GM21529 (cell line): Measurements from ENCODE around the gene DNPH1.

Experiments used
- ATAC-seq: cut with Tn5 transposase; IDR thresholded peaks from one replicate; pipeline ENCODE4 v1.9.1; 2021; ENCODE audit not compliant: unreplicated experiment

DNPH1 gene

DNA sequence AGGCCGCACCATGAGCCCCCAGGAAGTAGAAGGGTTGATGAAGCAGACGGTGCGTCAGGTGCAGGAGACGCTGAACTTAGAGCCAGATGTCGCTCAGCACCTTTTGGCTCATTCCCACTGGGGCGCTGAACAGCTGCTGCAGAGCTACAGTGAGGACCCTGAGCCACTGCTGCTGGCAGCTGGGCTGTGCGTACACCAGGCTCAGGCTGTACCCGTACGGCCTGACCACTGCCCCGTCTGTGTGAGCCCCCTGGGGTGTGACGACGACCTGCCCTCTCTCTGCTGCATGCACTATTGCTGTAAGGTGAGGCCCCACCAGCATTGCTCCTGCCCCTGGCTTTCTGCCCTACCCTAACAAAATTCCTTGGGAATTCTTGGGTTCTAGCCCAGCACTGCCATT, 13.1 kb downstream of the DNPH1 start:
- ATAC-seq, result no peak

- ATAC-seq, result no peak
These were observed 14.2 kb downstream of the DNPH1 start for GRCh38 chr6:43215066-43215465.

DNA sequence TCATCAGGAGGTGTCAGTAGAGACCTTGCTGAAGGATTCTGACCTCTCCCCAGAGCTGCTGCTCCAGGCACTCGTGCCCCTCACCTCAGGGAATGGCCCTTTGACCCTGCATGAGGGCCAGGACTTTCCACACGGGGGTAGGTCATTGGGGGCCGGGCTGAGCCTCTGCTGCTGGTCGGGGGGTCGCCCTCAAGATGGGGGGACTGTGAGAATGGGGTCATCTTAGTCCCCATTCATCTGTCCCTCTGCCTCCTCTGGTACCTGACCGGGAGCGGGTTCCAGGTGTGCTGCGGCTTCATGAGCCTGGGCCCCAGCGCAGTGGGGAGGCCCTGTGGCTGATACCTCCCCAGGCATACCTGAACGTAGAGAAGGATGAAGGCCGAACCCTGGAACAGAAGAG, 15.8 kb downstream of the DNPH1 start:
- no peak for ATAC-seq

- ATAC-seq, result no peak
These were observed 17.3 kb downstream of the DNPH1 start for GRCh38 chr6:43211955-43212354.

DNA sequence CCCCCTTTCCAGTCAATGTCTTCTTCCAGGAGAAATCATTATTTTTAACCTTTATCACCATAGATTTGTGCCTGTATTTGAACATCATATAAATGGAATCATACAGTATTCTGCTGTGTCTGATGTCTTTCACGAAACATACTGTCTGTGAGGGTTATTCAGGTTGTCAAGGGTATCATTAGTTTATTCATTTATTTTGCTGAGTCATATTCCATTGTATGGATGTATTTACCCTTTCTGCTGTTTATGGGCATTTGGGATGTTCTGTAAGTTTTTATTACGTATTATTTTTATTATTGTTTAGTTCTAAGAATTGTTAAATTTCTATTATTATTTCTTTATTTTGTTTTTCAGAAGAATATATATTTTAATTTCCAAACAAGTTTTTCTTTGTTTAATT, 22.0 kb downstream of the DNPH1 start:
- no peak for ATAC-seq

DNA sequence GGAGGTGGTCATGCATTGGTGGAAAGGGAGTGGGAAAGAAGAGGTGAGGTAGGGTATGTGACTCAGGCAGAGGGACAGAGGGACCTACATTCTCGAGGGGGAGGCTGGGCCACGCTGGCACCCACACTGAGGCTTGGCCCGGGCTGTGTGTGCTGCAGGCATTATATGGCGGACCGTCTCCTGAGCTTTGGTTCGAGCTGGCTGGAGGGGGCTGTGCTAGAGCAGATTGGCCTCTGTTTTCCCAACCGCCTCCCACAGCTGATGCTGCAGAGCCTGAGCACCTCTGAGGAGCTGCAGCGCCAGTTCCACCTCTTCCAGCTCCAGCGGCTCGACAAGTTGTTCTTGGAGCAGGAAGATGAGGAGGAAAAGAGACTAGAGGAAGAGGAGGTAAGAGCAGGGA, 23.4 kb downstream of the DNPH1 start:
- ATAC-seq, result no peak

GRCh38 chr6:43204271-43205105, 24.8 kb downstream of the DNPH1 start:
- no peak for ATAC-seq

GRCh38 chr6:43203718-43204095, 25.6 kb downstream of the DNPH1 start:
- ATAC-seq, result no peak

GRCh38 chr6:43203029-43203717, 26.1 kb downstream of the DNPH1 start:
- ATAC-seq, result no peak

GRCh38 chr6:43202451-43202850, 26.8 kb downstream of the DNPH1 start:
- ATAC-seq, result no peak

- ATAC-seq, result no peak
These were observed 28.7 kb downstream of the DNPH1 start for GRCh38 chr6:43200541-43200940.

- ATAC-seq, result no peak
These were observed 29.4 kb downstream of the DNPH1 start for GRCh38 chr6:43199912-43200311.

GRCh38 chr6:43196337-43196736, 32.9 kb downstream of the DNPH1 start:
- no peak for ATAC-seq

- ATAC-seq, result no peak
These were observed 35.4 kb downstream of the DNPH1 start for GRCh38 chr6:43193929-43194328.

- no peak for ATAC-seq
These were observed 36.4 kb downstream of the DNPH1 start for GRCh38 chr6:43192911-43193310.

DNA sequence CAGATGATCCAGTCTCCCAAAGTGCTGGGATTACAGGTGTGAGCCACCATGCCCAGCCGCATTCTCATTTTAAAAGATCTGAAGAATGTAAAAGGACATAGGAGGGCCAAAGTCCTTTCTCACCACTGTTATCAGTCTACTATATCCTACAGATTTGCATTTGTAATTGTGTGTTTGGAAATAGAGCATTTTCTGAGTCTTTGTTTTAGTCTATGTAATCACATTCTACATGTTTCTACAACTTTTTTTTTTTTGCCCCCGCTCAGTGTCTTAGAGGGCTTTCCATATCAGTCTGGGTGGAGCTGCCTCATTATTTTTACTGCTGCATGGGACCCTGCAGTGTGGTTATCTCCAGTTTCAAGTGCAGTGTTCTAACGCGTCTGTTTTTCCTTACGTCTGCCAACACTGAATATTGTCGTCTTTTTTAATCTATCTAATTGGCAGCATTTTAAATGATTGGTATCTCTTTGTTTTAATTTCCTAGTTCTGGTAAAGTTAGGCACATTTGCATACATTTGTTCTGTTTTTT, 39.4 kb downstream of the DNPH1 start:
- no peak for ATAC-seq

DNA sequence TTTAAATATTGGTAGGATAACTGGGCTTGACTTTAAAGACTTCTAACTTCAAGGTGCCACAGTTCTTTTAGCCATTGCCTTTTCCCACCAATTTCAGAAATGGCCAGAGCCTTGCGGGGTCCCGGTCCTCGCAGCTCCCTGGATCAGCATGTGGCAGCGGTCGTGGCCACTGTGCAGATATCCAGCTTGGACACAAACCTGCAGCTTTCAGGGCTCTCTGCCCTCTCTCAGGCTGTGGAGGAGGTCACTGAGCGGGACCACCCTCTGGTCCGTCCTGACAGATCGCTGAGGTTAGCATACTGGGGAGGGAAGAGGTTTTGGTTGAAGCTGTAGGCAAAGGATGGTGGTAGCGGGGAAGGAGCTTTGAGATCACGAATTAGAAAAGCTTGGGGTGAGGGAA, 40.9 kb downstream of the DNPH1 start:
- no peak for ATAC-seq

- no peak for ATAC-seq
These were observed 41.5 kb downstream of the DNPH1 start for GRCh38 chr6:43187821-43188220.

- no peak for ATAC-seq
These were observed 42.6 kb downstream of the DNPH1 start for GRCh38 chr6:43186706-43187105.

- ATAC-seq, result no peak
These were observed 43.3 kb downstream of the DNPH1 start for GRCh38 chr6:43186019-43186418.

GRCh38 chr6:43185391-43185985, 43.8 kb downstream of the DNPH1 start:
- no peak for ATAC-seq
